HFF-Myc (cell line): Measurements from ENCODE around the gene SLC7A11.

Source experiments
- DNase-seq: peaks from one replicate; pipeline ENCODE4 v3.0.0-alpha.2; 2011; ENCODE audit warnings: low read depth; ENCODE audit errors: extremely low read depth
- H3K4me3 ChIP-seq: replicated peaks from 2 replicates; pipeline ENCODE4 v1.5.1; 2011; ENCODE audit warnings: low read depth, mild to moderate bottlenecking, control low read depth, low read length
- TF ChIP-seq, protein P1 (sequence below): IDR thresholded peaks from 2 replicates; pipeline ENCODE4 v1.5.1; 2012; ENCODE audit warnings: mild to moderate bottlenecking, low read depth, low read length, control low read depth; ENCODE audit errors: missing control alignments

The SLC7A11 gene

DNA sequence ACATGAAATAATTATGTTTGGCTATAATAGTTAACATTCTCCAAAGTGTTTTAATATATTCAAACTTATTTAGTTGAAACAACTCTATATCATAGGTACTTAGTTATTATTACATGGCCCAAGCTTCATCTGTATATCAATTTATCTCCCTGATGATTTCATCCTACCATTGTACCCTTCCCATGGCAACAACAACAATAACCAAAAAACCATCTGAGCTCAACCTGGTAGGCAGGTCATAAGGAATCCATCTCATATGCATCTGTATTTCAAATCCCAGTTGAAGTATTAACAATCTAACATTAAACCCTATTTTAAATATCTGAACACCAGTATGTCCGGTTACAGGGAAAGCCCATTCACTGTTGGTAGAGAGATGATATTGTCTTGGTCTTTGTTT lies 33.1 kb upstream of the SLC7A11 start:
- TF ChIP-seq, protein P1, sequence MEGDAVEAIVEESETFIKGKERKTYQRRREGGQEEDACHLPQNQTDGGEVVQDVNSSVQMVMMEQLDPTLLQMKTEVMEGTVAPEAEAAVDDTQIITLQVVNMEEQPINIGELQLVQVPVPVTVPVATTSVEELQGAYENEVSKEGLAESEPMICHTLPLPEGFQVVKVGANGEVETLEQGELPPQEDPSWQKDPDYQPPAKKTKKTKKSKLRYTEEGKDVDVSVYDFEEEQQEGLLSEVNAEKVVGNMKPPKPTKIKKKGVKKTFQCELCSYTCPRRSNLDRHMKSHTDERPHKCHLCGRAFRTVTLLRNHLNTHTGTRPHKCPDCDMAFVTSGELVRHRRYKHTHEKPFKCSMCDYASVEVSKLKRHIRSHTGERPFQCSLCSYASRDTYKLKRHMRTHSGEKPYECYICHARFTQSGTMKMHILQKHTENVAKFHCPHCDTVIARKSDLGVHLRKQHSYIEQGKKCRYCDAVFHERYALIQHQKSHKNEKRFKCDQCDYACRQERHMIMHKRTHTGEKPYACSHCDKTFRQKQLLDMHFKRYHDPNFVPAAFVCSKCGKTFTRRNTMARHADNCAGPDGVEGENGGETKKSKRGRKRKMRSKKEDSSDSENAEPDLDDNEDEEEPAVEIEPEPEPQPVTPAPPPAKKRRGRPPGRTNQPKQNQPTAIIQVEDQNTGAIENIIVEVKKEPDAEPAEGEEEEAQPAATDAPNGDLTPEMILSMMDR, result no peak
- H3K4me3 ChIP-seq, result no peak overlapping the region
- no peak for DNase-seq

DNA sequence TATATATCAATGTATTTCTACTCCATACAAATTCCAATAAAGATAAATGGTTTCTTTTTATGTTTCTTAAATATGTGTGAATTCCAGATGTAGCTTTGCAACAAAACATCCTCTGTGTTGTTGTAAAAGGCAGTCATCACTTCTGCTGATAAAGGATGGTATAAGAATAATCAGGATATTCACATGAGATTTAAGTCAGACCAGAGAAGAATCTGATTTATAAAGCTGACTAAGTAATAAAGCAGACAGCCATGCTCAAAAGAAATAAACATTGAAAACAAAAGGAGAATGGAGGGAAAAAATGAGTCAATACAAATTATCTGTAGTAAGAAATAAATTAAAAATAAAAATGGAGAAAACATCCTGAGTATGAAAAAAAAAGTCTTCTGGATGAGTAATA lies 27.0 kb upstream of the SLC7A11 start:
- no peak for DNase-seq
- H3K4me3 ChIP-seq, result no peak overlapping the region
- TF ChIP-seq, protein P1, result no peak

DNA sequence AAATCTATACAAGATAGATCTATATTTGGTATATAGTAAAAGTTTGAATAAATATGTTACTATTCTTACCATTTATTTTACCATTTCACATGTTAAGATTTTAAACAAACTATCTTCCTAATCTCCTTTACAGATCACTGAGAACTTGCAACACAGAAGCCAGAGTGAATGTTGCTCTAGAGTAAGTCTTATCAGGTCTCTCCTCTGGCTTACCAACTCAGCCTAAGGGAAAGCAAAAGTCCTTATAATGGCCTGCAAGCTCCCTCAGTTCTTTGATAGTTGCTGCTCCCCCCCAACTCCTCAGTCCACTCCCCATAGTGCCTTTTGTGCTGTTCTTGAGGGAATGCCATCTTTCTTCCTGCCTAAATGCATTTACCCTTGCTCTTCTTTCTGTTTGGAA lies 25.7 kb upstream of the SLC7A11 start:
- no peak for DNase-seq
- TF ChIP-seq, protein P1, result no peak

DNA sequence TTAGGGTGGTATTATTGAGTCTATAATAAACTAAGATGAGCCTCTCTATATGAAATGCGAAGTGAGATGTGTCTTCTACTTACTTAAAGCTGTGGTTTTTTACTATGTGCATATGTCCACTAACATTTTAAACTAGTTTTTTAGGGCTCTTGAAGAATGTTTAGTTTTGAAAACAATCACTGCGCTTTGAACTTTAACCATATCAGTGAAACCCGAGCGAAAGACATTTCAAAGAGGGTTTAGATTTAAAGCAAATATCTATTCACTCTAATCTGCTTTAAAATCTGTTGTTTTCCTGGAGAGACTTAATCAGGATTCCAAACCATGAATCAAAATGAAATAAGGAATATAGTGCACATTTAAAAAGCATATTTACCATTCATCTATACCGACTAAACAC lies 24.8 kb upstream of the SLC7A11 start:
- DNase-seq, result no peak
- TF ChIP-seq, protein P1, result no peak
- no peak overlapping the region for H3K4me3 ChIP-seq

More for the DNA sequence above, 25.7 kb upstream of the SLC7A11 start:
- H3K4me3 ChIP-seq, result no peak overlapping the region

DNA sequence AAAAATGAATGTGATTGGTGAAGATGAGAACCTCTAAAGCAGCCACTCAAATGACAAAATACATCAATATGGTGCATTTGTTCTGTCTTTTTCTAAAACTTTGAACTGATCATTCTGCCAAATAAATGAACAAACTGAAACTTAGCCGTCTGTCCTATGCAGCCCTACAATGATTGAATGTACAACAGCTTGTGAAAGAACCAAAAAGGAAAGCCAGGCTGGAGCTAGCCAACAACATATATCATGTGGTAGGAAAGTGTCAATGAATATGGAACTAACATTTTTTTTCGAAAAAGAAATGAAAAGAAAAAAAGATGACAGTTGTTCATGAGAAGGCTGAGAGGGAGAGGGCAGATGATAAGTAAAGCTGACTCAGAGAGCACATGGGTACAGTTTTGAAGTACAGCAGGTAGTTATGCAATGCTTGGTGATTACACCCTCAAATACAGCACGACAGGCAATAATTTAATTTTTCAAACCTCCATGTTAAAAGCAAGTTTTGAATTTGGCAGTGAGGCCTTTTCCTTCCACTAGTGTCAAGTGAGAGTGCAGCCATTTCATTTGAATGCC lies 21.2 kb upstream of the SLC7A11 start:
- TF ChIP-seq, protein P1, result no peak
- H3K4me3 ChIP-seq, result no peak overlapping the region
- no peak for DNase-seq

DNA sequence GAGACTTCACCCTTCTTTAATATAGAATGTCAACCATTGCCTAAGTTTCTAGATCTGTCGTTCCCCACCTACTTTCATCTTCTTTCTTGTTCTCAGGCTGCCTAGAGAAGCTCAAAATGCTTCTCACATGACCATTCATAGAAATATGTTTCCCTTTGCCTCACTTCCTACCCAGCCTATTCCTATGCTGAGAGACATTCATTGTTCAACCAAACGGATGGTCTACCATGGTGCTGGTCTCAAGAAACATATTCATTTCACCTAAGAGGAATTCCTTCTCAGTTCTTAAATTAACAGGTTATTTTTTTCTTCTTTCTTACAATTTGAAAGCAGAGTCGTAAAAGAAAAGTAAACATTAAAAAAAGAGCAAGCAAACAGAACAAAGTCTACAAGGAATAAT lies 20.3 kb upstream of the SLC7A11 start:
- TF ChIP-seq, protein P1, result no peak
- no peak for DNase-seq
- no peak overlapping the region for H3K4me3 ChIP-seq

DNA sequence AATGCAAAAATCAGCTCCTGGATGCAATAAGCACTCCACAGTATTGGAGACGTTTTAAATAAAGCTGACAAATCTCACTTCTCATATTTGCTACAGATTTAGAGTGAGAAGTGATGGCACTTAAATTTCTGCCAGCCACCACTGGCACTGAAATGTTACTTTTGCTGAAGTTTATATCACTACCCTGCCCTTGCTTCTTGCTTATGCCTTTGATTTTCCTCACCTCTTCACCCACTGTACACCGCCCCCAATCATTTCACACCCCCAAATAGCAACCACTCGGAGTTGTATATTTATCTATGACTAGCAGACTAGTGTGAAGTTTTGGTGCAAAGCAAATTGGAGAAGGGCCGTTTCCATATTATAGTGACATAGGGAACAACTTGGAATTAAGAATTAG lies 19.9 kb upstream of the SLC7A11 start:
- no peak for DNase-seq
- H3K4me3 ChIP-seq, result no peak overlapping the region
- TF ChIP-seq, protein P1, result no peak
